Measurements from ENCODE around the gene GUCY1B1. TPM values are rescaled to one million over a fixed set of nuclear protein-coding genes. Genes with fewer than 3 reads are reported as not detected.
A peak's percentile ranks its signal among the peaks of the same experiment; 100 is the strongest.

The GUCY1B1 gene
- total and polyA plus RNA-seq, 8 donors = 5.3 to 59.8 (median 14.8) TPM; not detected in 1

DNA sequence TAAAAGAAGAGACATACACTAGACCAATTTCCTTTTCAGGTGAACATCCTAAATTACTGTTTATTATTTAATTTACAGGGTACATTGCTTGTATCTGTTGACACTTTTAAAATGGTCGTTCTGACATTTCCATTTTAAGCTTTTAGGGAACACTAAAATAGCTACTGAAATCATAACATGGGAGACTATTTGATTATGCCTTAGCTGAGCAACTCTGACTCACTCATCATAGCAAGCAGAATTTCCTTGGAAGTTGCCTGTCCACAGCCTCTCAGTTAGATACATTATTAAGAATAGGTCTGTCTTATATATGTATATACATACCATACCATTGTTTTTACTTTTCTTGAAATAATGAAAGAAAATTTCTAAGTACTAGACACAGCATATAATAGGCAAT, 22.0 kb downstream of the GUCY1B1 start:
- no peaks in the 10 kb centered on the region for H3K36me3 ChIP-seq
- 39 to 64% (median 57%) methylated on average over 1 of the region's 1 CpG for WGBS, 5 donors
- H3K9me3 ChIP-seq = no peaks in the 10 kb centered on the region
- TF ChIP-seq, protein P1, sequence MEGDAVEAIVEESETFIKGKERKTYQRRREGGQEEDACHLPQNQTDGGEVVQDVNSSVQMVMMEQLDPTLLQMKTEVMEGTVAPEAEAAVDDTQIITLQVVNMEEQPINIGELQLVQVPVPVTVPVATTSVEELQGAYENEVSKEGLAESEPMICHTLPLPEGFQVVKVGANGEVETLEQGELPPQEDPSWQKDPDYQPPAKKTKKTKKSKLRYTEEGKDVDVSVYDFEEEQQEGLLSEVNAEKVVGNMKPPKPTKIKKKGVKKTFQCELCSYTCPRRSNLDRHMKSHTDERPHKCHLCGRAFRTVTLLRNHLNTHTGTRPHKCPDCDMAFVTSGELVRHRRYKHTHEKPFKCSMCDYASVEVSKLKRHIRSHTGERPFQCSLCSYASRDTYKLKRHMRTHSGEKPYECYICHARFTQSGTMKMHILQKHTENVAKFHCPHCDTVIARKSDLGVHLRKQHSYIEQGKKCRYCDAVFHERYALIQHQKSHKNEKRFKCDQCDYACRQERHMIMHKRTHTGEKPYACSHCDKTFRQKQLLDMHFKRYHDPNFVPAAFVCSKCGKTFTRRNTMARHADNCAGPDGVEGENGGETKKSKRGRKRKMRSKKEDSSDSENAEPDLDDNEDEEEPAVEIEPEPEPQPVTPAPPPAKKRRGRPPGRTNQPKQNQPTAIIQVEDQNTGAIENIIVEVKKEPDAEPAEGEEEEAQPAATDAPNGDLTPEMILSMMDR (IDR thresholded peaks at IDR 0.05) = no peak
- TF ChIP-seq EP300 (IDR thresholded peaks at IDR 0.05) (no peak), POLR2AphosphoS5 (IDR thresholded peaks at IDR 0.05) (no peak), POLR2A (IDR thresholded peaks at IDR 0.05) (no peak)
- peaks cover 5 to 36% (median 14%) of the 10 kb centered on the region in 4 donors for H3K4me1 ChIP-seq
- no peak overlapping the region for H3K4me3 ChIP-seq
- peak overlapping the region in 1 of 5 donors; percentile 9 for H3K27ac ChIP-seq
- no peak for DNase-seq
- intact Hi-C loops (cut with DNase I; ENCODE audit: low total_unique reads) = no loop called here
- H3K27me3 ChIP-seq = no peaks in the 10 kb centered on the region

- peaks cover 5 to 36% (median 14%) of the 10 kb centered on the region in 4 donors for H3K4me1 ChIP-seq
- H3K27ac ChIP-seq = no peak overlapping the region
- no peak overlapping the region for H3K4me3 ChIP-seq
- no peaks in the 10 kb centered on the region for H3K36me3 ChIP-seq
- no peaks in the 10 kb centered on the region for H3K9me3 ChIP-seq
- no peaks in the 10 kb centered on the region for H3K27me3 ChIP-seq
- DNase-seq = no peak
- 63 to 79% (median 68%) methylated on average over 4 of the region's 4 CpGs for WGBS, 5 donors
- TF ChIP-seq, protein P1 (IDR thresholded peaks at IDR 0.05) = no peak
- no peak for TF ChIP-seq POLR2A (IDR thresholded peaks at IDR 0.05)
- no peak for TF ChIP-seq EP300 (IDR thresholded peaks at IDR 0.05)
- no peak for TF ChIP-seq POLR2AphosphoS5 (IDR thresholded peaks at IDR 0.05)
- intact Hi-C loops (cut with DNase I; ENCODE audit: low total_unique reads) = no loop called here
These were observed 22.5 kb downstream of the GUCY1B1 start for GRCh38 chr4:155781249-155781831.

DNA sequence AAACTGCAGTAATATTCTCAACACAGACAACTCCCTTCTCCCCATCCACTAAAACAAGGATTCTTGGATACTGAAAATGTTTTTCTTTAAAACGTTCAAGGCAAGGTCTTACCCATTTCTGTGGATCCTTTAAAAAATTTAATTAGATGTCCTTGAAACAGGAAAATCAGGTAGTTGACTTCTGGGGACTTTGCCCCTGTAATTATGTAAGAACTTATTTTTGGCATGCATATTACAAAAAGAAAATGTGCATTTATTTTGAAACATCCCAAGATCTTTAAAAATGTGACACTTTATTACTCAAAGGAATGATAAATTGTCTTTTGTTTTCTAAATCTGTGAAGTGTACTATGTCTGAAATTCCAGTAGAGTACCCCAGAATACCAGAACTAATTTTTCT, 25.8 kb downstream of the GUCY1B1 start:
- Histone ChIP-seq H3K9me3 (no peaks in the 10 kb centered on the region), H3K36me3 (no peaks in the 10 kb centered on the region), H3K4me1 (peaks cover 0 to 41% (median 12%) of the 10 kb centered on the region in 4 donors), H3K27me3 (no peaks in the 10 kb centered on the region), H3K27ac (no peak overlapping the region), H3K4me3 (no peak overlapping the region)
- WGBS, 5 donors = 46 to 74% (median 66%) methylated on average over 1 of the region's 1 CpG
- DNase-seq = no peak
- intact Hi-C loops (cut with DNase I; ENCODE audit: low total_unique reads) = loop anchor here (5.0 kb wide), 1 partner anchor 342 kb away; no protein-coding TSS in a partner anchor
- TF ChIP-seq, protein P1 (IDR thresholded peaks at IDR 0.05) = no peak
- no peak for TF ChIP-seq POLR2A (IDR thresholded peaks at IDR 0.05)
- no peak for TF ChIP-seq POLR2AphosphoS5 (IDR thresholded peaks at IDR 0.05)
- TF ChIP-seq EP300 (IDR thresholded peaks at IDR 0.05) = no peak

- H3K4me3 ChIP-seq = no peak overlapping the region
- WGBS, 5 donors = 50 to 94% (median 69%) methylated on average over 1 of the region's 1 CpG
- no peak overlapping the region for H3K27ac ChIP-seq
- TF ChIP-seq, protein P1 (IDR thresholded peaks at IDR 0.05) = no peak
- TF ChIP-seq POLR2A (IDR thresholded peaks at IDR 0.05) = no peak
- no peaks in the 10 kb centered on the region for H3K27me3 ChIP-seq
- peaks cover 0 to 6% (median 0%) of the 10 kb centered on the region in 4 donors for H3K36me3 ChIP-seq
- intact Hi-C loops (cut with DNase I; ENCODE audit: low total_unique reads) = loop anchor here (5.0 kb wide), 1 partner anchor 344 kb away; no protein-coding TSS in a partner anchor
- DNase-seq = no peak
- H3K4me1 ChIP-seq = peaks cover 0 to 34% (median 12%) of the 10 kb centered on the region in 4 donors
- no peaks in the 10 kb centered on the region for H3K9me3 ChIP-seq
These were observed 27.0 kb downstream of the GUCY1B1 start for GRCh38 chr4:155785828-155786227.
